ENCODE measurements around the gene CDX2.
"Not testable (repeated sequence)": the region's sequence is repeated elsewhere in the genome, so short reads cannot be mapped to it uniquely, and the experiment has no call there.

The CDX2 gene

DNA sequence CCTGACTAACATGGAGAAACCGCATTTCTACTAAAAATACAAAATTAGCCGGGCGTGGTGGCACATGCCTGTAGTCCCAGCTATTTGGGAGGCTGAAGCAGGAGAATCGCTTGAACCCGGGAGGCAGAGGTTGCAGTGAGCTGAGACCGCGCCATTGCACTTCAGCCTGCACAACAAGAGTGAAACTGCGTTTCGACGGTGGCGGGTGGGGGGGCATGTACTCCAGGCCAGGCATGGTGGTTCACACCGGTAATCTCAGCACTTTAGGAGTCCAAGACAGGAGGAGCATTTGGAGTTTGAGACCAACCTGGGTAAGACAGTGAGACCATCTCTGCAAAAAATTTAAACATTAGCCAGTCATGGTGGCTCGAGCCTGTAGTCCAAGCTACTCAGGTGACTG, 4.9 kb downstream of the CDX2 start:
- not testable (repeated sequence) for DNase-seq

DNA sequence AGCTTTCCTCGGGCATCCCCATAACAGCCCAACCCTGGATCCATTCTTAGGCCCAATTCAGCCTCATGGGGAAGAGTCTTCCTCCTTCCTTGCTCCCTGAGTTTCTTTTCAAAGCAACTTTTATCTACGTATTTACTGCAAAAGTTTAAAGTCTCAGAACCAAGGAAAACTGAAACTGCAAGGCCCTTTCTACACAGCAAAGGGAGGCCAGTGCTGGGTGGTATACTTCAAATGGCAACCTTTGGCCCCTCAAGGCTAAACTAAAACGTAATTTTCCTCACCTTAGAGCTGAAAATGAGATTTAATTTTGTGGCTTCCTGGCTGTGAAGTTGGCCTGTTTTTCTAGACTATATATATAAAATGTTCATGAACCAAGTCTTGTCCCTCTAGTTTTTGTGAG, 5.6 kb downstream of the CDX2 start:
- DNase-seq = no peak

DNA sequence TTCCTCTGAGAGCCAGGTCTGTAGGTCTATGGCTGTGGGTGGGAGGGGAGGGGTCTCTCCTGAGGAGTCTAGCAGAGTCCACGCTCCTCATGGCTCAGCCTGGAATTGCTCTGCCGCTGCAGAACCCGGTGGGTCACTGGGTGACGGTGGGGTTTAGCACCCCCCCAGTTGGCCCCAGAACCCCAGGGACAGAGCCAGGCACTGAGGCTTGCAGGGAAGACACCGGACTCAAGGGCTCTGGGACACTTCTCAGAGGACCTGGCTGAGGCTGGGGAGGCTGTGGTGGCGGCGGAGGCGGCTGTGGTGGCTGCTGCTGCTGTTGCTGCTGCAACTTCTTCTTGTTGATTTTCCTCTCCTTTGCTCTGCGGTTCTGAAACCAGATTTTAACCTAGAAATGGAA, 6.1 kb downstream of the CDX2 start:
- DNase-seq = no peak

DNA sequence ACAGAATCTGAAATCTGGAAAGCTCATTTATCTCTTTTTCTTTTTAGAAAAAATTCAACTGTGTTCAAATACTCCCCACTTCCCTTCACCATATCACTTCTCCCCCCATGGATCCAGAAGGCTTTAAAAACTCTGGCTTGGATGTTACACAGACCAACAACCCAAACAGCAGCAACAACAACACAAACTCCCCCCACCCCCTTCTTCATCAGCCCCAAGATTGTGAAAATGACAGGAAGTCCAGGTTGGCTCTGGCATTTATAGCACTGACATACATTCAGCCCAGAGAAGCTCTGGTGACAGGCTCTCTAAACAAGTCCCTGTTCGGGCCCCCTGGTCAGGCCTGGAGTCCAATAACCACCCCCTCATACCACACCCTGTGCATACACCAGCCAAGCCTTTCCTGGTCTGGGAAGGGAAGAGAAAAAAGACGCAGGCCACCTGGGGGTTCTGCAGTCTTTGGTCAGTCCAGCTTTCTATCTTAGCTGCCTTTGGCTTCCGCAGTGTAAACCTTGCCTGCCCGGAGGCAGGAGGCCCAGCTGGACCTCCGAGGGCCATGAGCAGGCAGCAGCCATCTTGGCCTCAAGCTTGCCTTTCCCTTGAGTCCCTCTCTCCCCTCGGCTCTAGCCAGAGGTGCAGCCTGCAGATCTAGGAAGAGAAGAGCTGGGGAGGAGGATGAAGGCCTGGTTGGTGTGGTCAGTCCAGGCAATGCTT, 6.8 kb downstream of the CDX2 start:
- no peak for DNase-seq

DNA sequence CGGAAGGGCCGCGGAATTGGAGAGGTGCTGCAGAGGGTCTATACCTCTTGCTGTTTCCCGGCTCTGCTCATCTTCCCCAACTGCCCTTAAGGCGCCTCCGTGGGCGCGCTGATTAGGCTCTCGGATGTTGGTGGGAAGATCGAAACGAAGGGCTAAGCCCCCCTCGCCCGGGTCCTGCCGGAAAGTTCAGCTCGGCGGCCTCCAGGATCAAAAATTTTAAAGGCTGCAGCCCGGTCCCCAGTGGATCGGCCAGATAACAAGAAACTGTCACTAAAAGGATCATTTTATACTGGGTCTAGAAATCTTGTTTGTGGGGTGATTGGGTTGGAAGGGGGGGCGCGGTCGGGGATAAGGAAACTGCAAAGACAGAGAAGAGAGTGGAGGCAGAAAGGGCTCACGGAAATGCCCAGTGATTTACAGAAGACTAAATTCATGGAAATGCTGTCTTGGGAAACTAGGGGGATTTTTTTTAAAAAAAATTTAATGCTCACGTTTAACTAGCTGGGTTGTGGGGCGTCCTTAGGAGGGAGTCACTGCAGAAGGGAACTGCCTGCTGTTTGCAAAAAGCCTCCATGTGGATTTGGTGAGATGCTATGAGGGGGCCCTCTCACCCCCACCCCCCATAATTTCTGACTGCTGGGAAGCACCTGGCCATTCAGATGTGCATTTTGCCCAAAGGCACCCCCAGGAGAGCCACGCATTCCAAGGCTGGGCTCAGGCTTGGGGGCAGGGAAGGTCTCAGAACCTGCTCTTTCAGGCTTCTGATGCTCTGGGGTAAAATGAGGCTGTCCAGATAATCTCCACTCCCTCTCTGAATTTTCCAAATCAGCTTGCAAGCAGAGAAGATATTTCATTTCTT, 7.7 kb downstream of the CDX2 start:
- no peak for DNase-seq

DNA sequence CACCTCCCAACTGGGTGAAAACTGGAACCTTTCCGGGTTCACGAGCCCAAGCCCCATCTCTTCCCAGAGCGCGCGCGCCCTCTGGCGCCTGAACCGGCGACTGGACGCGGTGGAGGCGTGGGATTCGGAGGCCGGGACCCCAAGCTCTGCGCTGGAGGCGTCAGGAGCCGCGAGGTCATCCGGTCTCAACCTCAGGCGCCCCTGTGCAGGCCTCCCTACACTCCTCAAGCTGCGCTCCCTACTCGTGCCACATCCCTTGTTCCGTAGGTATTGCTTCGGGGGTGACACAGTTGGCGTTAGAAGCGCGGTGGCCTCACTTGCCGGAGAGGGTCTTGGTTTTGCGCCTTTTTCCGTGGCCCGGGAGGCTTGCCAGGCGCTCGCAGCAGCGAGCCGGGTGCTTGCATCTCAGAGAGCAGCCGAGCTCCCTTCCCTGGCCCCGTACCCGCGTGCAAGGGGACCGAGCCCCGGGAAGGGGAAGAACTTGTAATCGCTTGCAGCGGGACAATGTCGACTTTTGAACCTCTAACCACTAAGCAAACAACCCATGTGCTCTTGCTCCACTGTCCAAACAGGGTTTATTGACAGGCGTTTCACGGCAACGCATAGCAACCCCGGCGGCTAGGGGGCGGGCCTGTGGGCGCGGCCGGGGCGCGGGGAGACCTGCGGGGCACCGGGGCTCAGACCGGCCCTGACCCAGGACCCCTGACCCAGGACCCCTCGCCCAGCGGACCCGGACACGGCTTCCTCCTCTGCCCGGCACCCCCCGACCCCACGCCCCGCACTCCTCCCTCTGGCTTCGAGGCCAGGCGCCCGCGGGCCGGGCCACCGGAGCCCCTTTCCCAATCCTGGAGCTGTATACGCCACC, 8.5 kb downstream of the CDX2 start:
- peak; percentile 61 for DNase-seq

DNA sequence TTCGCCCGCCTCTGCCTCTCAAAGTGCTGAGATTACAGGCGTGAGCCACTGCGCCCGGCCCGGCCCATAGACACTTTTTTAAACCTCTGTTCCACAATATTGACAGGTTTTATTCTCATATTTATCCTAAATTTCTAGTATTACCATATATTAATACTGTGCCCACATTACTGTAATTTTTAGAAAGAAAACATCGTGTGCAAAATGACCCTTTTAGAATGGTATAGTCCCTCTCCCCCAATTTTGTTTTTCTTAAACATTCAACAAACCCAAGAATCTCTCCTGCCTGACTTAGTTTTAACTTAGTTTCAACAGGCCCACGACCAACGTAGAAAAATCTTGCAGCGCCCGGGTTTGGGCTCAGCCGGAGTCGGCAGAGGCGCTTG, 9.1 kb downstream of the CDX2 start:
- DNase-seq = no peak

DNA sequence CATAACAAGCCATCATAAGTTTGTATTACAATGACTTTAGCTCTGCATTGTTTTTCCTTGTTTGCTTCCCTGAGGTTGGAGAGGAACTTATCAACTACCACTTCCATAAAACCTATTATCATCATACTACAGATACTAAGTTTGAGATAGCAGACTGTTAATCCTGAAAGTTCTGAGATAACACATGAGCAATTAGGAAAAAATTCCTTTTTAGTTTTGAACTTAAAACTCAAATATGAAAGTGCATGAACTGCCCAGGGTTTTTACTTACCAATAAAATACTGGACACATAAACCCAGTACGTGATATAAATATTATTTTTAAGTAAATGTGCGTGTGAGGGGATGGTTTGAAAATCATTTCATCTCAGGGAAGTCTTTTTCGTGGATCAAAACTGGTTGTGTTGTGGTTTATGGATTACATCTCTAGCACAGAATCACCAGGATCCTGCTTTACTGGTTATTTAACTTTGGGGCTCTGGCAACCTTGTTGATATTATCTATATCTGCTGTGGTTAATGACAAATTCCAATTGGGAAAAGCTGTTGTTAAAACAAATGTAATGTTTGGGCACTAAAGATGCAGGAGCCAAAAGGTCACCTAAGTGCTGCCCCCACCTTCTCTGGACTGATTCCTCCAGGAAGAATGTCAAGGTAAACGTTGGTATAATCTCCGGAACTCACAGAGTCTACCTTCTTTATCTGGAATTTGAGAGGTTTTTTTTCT, 12.4 kb downstream of the CDX2 start:
- DNase-seq = no peak

DNA sequence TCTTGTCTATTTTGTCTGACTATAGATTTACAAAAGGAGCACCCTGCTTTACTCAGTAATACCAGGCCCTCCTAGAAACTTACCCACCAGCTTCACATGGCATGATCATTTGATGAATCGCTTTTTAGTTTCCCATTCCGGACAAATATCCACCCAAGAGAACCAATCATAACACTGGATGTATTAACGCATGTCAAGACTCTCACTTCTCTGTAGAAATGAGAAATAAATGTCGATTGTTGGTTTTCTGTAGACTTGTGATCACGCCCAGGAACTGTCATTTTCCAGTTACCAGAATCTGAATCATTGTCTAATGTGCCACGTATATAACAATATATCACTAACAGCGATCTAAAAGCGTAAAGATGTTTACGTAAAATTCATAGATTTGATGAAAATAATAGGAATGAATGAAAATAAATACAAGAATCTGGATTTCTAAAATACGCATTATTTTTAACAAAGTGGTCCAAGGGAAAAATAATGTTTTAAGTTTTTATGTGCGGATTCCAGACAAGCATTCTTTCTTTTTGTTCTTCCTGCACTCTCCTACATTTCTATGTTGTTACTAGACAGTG, 14.0 kb downstream of the CDX2 start:
- no peak for DNase-seq

DNA sequence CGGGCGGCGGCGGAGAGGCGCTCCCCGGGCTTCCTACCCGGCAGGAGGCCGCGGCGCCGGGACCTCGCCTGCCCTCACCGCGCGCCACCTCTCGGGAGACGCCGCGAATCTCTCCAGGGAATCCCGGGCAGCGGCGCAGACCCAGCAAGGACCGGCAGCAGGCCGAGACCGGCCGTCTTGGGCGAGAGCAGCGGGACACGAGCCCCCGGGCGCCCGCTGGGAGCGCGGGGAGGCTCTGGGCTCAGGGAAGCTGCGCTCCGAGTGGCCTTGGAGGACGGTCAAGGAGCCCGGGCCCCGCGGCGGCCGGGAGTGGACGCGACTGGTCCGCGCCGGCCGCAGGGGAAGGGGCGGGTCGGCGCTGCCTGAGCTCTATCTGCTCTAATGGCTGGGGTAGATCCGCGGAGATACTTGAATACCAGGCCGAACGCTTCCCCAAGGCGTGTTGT, 14.7 kb downstream of the CDX2 start:
- no peak for DNase-seq

DNA sequence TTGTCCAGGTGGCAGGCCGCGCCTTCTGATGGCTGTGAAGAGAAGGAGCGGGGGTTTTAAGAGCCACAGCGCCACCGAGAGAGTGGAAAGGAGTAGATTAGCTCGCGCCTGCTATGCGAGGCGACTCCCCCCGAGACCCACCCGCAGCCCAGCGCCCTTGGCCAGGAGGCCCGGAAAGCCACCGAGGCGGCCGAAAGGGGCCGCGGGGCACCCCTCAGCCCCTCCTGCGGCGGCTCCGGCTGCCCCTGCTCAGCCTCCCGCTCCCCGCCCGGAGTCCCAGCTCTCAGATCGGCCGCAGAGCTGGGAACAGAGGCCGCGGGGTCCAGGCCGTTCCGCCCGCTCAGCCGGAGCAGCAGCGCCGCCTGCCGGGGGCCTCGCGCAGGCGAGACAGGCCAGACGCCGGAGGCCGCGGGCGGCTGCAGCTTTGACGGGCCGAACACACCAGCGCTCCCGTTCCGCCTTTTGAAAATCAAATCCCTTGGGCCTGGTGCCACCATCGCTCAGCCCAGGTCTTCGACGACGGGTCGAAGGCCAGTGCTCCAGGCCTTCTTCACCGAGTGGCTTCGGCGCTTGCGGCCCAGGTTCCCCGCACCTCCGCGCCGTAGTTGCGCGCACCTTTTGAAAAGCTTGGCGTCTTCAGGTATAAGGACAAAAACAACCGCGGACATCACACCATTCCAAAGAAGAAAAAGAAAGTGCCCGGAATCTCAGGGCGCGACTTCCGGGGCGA, 15.3 kb downstream of the CDX2 start:
- peak; percentile 81 for DNase-seq

DNA sequence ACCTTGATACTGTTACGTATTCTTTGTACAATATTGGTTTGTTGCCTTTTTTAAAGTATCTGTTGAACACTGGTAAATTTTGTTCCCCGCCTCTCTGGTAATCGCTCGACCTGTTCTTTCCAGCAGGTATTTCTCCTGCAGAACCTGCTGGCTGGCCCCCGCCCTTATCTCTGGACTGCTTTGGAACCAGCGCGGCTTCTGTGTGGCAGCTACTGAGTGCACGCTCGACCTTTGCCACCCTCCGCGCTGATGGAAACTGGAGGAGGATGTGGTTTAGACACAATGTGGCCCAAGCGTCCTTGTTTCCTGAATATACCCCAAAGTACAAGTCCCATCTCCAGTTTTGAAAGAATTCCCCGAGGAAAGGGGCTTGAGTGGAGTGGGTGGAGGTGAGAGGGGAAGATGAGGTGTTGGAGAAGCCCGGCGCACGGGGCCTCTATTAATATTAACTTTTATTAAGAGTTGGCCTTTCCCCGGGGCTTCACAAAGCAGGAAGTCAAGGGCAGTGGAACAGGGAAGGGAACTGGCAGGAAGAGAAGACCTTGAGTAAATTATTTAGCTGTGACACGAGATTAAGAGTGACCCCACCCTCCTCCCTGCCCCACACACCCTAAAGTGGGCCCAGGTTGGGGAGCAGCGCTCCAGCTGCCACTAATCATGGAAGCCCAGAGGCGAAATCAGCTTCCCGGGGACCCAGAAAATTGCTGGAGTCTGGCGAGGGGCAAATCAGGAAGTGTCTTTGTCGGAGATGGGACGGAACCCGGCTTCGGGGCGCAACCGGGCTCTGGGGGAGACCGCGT, 16.0 kb downstream of the CDX2 start:
- DNase-seq = no peak

DNA sequence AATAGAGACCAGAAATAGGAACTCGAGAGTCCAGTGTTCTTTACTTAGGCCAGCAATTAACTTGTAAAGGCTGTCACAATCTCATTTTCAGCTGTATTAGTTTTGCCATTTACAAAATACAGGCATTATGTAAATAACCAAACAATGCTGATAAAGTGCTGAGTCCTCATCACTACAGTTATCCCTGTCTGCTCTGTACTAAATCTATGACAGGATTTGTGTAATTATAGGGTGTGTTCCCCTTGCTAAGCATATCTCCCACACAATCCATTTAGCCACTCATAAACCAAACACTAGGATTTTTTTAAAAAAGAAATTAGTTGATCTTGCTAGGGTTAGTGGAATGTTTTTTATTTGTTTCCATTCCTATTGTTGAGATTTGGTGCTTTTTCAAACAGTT, 26.1 kb downstream of the CDX2 start:
- DNase-seq = no peak

DNA sequence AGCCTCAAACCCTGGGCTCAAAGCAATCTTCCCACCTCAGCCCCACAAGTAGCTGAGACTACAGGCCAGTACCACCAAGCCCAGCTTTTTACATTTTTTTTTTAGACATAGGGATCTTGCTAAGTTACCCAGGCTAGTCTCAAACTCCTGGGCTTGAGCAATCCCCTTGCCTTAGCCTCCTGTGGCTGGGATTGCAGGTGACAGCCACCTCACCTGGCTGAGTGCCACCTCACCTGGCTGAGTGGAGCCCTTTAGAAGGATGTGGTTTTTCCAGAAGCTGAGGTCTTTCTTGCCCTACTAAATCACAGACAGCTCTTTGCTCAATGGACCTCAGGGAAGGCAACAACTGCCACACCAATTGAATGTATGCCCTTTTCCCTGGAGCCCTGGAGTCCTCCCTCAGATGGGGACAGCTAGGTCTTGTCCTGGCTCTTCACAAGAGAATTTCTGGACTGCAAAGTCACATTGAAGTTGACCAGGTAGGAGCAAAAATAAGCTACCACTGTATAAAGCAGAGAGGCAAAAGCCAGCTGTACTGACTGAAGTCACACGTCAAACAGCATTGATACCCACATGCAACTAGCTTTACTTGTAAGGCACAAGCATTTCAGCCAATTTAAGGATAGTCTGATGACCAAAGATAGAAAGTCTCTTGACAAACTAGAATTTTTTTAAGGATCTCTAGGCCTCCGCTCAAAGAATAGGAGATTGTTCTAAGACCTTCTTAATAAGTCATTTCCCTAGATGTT, 35.4 kb downstream of the CDX2 start:
- no peak for DNase-seq

DNA sequence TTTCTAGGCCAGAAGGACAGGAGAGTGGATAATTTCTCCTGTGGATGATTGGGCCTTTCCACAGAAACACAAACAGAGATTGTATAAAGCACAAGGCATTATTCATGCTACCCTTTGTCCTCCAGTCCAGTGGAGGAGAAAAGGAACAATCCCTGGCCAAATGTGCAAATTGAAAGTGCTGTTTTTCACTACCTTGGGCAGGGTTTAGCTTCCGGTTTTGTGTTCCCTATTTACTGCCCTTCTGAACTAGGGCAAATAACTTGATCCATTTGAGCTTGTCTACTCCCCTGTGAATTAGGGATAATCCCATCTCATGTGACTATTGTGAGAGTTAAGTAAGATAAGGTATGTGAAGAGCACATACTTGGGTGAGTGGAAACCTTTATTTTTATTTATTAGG, 36.0 kb downstream of the CDX2 start:
- DNase-seq = no peak

DNA sequence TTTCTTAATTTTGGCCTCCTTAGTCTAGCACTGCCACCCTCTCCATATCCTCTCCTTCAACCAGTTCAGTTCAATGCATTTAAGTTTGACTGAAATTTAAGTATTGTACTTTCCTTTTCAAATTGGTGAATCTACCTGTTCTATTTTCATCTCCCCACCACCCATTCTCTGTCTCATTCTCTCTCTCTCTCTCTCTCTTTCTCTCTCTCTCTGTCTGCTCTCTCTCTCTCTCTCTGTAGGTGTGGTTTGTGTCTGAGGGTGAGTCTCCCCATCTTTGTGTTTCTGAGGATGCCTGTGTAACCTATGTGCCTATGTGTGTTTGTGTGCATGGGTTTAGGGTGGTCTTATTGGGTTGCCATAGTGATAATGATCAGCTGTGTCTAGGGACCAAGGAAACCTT, 39.2 kb downstream of the CDX2 start:
- DNase-seq = no peak

DNA sequence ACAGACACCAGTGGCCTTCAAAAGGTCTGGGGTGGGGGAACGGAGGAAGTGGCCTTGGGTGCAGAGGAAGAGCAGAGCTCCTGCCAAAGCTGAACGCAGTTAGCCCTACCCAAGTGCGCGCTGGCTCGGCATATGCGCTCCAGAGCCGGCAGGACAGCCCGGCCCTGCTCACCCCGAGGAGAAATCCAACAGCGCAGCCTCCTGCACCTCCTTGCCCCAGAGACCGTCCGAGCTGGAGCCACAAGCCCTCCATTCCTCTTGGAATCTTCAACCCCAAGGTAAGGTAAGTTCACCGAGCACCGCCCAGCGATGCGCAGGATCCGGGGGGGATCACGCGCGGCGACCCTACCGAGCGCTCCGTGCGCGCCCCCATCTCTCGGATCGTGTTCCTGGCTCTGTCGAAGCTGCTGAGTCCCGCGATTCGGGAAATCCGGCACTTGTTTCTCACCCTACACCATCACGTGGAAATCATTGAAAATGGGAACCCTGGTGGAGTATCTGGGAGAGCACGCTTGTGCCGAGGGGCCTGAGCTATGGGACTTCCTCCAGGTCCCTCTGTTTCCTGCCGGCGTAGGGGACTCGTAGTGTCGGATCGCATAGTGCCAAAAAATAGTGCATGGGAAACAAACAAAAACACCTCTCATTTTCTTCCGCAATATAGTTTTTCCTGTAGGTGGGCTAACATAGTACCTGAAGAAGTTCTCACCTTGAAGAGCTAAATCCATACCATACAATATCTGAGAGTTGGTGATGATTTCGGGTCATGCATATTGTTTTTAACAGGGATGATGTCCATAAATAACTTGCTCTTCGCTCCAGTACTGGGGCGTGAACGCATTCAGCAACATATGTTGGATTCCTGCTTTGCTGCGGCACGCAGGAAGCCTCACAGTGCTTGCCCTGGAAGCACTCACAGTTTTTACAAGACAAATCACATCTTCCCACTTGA, 40.0 kb downstream of the CDX2 start:
- no peak for DNase-seq

DNA sequence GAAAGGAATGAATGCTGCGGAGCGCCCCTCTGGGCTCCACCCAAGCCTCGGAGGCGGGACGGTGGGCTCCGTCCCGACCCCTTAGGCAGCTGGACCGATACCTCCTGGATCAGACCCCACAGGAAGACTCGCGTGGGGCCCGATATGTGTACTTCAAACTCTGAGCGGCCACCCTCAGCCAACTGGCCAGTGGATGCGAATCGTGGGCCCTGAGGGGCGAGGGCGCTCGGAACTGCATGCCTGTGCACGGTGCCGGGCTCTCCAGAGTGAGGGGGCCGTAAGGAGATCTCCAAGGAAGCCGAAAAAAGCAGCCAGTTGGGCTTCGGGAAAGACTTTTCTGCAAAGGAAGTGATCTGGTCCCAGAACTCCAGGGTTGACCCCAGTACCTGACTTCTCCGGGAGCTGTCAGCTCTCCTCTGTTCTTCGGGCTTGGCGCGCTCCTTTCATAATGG, 40.7 kb downstream of the CDX2 start:
- no peak for DNase-seq

Measured in activated CD4-positive, alpha-beta T cell treated with anti-CD3 and anti-CD28 coated beads for 48 hours (primary cell).